Lower lobe of right lung (tissue), 2 donors: Measurements from ENCODE around the gene TTLL11. TPM values are rescaled to one million over a fixed set of nuclear protein-coding genes. Genes with fewer than 3 reads are reported as not detected.

Experiments
- ATAC-seq, 2 donors: fragments of 200-7000 bp; cut with Tn5 transposase; one replicate each; pipeline ENCODE4 v1.9.1; 2020 to 2022; ENCODE audit warnings: mild to moderate bottlenecking in 2 of 2, moderate library complexity in 2 of 2
- DNase-seq: peaks from one replicate; pipeline ENCODE4 v3.0.0-alpha.2; 2020
- H3K27ac ChIP-seq: fragments of 200-600 bp; one replicate; pipeline ENCODE4 v1.8.0; 2022
- H3K27me3 ChIP-seq: fragments of 200-600 bp; one replicate; pipeline ENCODE4 v1.8.0; 2022; ENCODE audit warnings: low read depth
- H3K36me3 ChIP-seq: fragments of 200-600 bp; one replicate; pipeline ENCODE4 v1.8.0; 2022; ENCODE audit warnings: mild to moderate bottlenecking
- H3K4me1 ChIP-seq: fragments of 200-600 bp; one replicate; pipeline ENCODE4 v1.8.0; 2022
- H3K4me3 ChIP-seq: fragments of 200-600 bp; one replicate; pipeline ENCODE4 v1.8.0; 2022; ENCODE audit warnings: mild to moderate bottlenecking
- H3K9me3 ChIP-seq: fragments of 200-600 bp; one replicate; pipeline ENCODE4 v1.8.0; 2022
- intact Hi-C: fragments of 100-400 bp; cut with DNase I; formaldehyde crosslinking; loops from one replicate; pipeline ENCODE4 v1.11.0; 2022
- total RNA-seq: library from RNA; stranded (reverse); fragmentation: NEBNext Ultra II Directional; extraction: Animal tissue kit (Norgen Biotek cat#: 25700); gene quantifications from one replicate; pipeline ENCODE4 v1.2.1, GENCODE V29; 2021
- TF ChIP-seq, protein P1 (sequence below): fragments of 200-600 bp; IDR thresholded peaks from one replicate; pipeline ENCODE4 v1.8.0; 2022; ENCODE audit warnings: antibody characterized with exemption, mild to moderate bottlenecking
- donor health status: DM: no; HTN: yes; CAD: no; lungs with severe emphysema.

Gene TTLL11
- total RNA-seq, 1 donor from 2014 or later, result 11.7 TPM

DNA sequence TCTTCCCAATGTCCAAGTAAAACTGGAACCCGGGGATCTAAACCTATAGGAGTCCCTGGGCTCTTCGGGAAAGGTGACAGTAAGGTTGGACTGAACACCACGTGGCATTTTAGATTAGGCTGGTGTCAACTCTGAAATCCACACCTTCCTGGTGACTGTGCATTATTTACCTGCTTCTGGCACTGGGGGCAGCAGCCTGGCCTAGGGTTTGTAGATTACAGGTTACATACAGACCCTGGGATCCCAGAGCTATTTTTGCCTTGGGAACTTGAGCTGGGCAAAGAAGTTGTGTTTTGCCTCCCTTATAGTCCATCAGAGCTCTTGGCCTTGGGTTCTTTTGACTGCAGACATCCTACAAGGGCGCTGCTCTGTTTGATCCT is 268.5 kb downstream of the TTLL11 start:
- DNase-seq (no peak), ATAC-seq (no peak)

DNA sequence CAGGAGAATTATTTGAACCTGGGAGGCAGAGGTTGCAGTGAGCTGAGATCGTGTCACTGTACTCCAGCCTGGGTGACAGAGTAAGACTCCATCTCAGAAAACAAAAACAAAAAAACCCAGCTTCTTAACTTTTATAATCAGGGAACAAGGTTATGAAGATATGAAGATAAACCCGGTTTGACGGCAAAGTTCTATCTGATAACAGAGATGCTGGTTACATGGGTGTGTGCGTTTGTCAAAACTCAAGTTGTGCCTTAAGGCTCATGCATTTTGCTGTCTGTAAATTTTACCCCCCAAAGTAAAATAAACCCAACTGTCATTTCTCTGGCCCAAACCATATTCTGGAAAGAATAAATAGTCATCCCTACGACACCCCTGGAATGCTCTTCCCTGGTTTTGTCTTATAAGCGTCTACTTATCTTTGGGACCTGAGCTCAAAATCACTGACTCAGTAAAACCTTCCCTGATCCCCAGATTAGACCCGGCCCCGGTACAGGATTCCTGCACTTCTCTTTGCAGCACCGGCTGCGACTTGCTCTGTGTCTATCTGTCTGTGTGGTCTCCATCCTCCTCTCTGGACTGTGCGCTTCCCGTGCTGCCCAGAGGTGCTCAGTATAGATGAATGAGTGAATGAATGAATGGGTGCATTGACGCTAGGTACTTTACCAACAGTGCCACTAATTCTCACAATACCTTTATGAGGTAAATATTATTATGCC is 269.5 kb downstream of the TTLL11 start:
- ATAC-seq, result no peak

More for the DNA sequence above, 268.5 kb downstream of the TTLL11 start:
- intact Hi-C loops, result no loop called here
- H3K4me1 ChIP-seq, result no peaks in the 10 kb centered on the region
- no peak overlapping the region for H3K27ac ChIP-seq
- no peaks in the 10 kb centered on the region for H3K36me3 ChIP-seq
- TF ChIP-seq, protein P1, sequence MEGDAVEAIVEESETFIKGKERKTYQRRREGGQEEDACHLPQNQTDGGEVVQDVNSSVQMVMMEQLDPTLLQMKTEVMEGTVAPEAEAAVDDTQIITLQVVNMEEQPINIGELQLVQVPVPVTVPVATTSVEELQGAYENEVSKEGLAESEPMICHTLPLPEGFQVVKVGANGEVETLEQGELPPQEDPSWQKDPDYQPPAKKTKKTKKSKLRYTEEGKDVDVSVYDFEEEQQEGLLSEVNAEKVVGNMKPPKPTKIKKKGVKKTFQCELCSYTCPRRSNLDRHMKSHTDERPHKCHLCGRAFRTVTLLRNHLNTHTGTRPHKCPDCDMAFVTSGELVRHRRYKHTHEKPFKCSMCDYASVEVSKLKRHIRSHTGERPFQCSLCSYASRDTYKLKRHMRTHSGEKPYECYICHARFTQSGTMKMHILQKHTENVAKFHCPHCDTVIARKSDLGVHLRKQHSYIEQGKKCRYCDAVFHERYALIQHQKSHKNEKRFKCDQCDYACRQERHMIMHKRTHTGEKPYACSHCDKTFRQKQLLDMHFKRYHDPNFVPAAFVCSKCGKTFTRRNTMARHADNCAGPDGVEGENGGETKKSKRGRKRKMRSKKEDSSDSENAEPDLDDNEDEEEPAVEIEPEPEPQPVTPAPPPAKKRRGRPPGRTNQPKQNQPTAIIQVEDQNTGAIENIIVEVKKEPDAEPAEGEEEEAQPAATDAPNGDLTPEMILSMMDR, result no peak
- no peaks in the 10 kb centered on the region for H3K9me3 ChIP-seq
- H3K27me3 ChIP-seq, result no peaks in the 10 kb centered on the region
- H3K4me3 ChIP-seq, result no peak overlapping the region

DNA sequence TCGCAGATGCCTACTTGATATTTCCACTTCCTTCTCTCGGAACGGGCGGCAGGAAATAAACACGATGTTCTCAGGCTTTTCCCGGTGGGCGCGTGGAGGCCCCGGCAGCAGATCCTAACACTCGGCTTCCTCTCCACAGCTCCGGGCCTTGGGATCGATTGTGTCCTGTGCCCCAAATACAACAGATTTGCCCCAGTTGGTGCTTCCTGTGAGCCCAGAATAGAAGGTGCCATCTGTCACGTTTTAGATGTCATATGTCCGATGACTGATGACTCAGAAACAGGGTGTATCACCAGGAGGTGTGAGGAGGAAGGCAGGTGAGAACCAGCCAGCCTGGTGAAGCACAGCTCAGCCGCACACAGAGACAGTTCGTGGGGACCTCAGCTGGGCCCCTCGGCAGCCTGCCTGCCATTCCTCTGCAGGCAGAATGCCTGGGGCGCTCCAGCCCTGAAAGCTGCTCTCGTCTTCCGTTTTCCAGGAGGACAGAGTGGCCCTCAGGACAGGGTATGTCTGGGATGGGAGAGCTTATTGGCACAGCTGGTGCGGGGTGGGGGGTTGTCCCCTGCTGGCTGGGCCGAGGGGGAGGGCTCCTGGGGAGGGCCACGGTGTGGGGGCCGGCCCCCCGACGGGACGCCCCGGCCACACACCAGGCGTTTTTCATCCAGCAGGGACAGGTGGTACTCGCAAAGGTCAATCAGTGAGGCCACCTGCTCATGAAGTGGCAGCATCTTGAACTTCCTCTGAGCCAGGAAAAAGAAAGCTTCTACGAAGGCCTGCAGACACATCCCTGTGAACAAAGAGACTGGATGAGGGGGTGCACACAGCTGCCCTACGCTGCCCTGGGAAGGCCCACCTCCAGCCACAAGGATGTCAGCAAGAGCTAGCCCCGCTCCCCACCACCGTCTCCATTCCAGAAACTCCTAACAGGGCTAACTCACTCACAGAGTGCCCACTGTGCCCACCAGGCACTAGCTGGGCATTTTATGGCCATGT is 270.7 kb downstream of the TTLL11 start:
- DNase-seq (no peak), ATAC-seq (no peak)
- Histone ChIP-seq H3K36me3 (no peaks in the 10 kb centered on the region), H3K27ac (no peak overlapping the region), H3K27me3 (no peaks in the 10 kb centered on the region), H3K9me3 (no peaks in the 10 kb centered on the region), H3K4me3 (no peak overlapping the region), H3K4me1 (no peaks in the 10 kb centered on the region)
- TF ChIP-seq, protein P1, result no peak
- intact Hi-C loops, result no loop called here

More for the DNA sequence above, 269.5 kb downstream of the TTLL11 start:
- intact Hi-C loops, result no loop called here
- no peak for DNase-seq
- Histone ChIP-seq H3K4me1 (no peaks in the 10 kb centered on the region), H3K9me3 (no peaks in the 10 kb centered on the region), H3K36me3 (no peaks in the 10 kb centered on the region), H3K27me3 (no peaks in the 10 kb centered on the region), H3K4me3 (no peak overlapping the region), H3K27ac (no peak overlapping the region)
- TF ChIP-seq, protein P1, result no peak

DNA sequence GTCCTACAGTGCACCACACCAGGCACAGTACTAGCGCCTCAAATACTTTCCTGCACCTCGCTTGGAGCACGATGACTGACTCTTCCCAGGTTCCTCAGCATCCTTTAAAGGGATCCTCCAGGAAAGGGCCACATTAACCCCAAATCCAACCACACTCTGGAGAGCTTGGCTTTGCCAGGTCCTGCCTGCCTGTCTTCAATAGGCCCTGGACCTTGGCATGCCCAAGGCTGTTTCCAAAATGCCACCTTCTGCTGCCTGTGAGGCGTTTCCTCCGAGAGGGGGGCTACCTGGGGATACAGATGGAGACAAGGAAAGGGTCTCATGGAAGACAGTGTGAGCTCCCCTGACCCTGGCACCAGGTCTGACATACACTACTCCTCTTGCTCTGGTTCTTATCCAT is 271.8 kb downstream of the TTLL11 start:
- no peaks in the 10 kb centered on the region for H3K4me1 ChIP-seq
- ATAC-seq (no peak), DNase-seq (no peak)
- H3K27me3 ChIP-seq, result no peaks in the 10 kb centered on the region
- H3K27ac ChIP-seq, result no peak overlapping the region
- no peaks in the 10 kb centered on the region for H3K36me3 ChIP-seq
- intact Hi-C loops, result no loop called here
- no peak overlapping the region for H3K4me3 ChIP-seq
- H3K9me3 ChIP-seq, result no peaks in the 10 kb centered on the region
- TF ChIP-seq, protein P1, result no peak

DNA sequence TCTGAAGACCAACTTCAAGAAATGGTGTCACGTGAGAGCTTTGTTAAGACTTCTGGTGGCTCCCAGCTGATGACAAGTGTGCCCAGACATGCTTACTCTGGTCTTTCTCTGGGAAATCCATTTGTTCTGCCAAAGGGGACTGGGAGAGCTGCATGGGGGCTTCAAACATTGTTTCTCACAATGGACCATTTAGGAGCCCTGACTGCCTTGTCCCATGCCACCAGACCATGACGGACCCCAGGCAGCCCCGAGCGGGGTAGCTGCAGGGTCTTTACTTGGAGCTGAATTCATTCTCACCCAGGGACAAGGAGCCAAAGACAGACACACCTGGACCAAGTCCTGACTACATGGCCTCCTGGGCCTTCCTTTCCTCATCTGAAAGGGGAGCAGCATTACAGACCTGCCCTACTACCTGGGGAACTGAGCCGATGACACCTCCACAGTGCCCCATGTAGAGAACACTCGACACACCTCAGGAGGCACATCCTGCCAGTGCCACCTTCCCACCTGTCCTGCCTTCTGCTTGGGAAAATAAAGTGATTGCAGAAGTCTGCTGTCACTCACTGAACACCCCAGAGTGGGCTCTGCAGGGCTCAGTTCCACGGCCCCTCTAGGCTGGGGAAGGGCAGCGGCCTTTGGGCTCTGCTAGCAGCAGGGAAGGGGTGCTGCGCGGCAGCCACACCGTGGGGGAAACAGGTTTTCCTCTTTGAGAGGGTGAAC is 272.7 kb downstream of the TTLL11 start:
- TF ChIP-seq, protein P1, result no peak
- intact Hi-C loops, result no loop called here
- DNase-seq (no peak), ATAC-seq (no peak)
- H3K27me3 ChIP-seq, result no peaks in the 10 kb centered on the region
- H3K36me3 ChIP-seq, result no peaks in the 10 kb centered on the region
- H3K4me1 ChIP-seq, result no peaks in the 10 kb centered on the region
- H3K9me3 ChIP-seq, result no peaks in the 10 kb centered on the region
- H3K27ac ChIP-seq, result no peak overlapping the region
- no peak overlapping the region for H3K4me3 ChIP-seq
